IMR-90 (cell line): ENCODE measurements around the gene SPNS2.

ENCODE experiments used
- MAFK ChIP-seq: IDR thresholded peaks from 2 replicates; pipeline ENCODE4 v1.6.1; 2012; ENCODE audit warnings: low read depth, low read length, improper control_type of control experiment
- RFX5 ChIP-seq: IDR thresholded peaks from 2 replicates; pipeline ENCODE4 v1.8.0; 2012; ENCODE audit warnings: low read depth, mild to moderate bottlenecking, low read length, moderate library complexity
- TF ChIP-seq, protein P1 (sequence below): conservative IDR thresholded peaks from 2 replicates; pipeline ENCODE4 v1.5.1; 2012; ENCODE audit warnings: mild to moderate bottlenecking, low read depth, low read length, improper control_type of control experiment

DNA sequence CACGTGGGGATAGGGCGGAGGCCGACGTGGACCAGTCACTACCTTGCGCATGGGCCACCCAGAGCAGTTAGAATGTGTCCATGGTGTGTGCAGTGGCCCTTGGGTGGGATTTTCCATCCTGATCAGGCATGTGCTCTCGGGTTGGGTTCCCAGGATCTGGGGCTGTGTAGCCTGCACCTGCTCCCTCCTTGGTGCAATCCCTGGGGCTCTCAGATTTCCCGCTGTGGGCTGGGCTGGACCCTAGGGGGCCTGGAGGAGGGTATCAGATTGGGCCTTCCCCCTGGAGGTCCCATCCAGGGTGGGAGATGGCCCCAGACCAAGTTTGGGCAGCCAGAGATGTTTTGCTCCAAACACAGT is 86.9 kb downstream of the SPNS2 start:
- TF ChIP-seq MAFK (no peak), RFX5 (no peak)
- TF ChIP-seq, protein P1, sequence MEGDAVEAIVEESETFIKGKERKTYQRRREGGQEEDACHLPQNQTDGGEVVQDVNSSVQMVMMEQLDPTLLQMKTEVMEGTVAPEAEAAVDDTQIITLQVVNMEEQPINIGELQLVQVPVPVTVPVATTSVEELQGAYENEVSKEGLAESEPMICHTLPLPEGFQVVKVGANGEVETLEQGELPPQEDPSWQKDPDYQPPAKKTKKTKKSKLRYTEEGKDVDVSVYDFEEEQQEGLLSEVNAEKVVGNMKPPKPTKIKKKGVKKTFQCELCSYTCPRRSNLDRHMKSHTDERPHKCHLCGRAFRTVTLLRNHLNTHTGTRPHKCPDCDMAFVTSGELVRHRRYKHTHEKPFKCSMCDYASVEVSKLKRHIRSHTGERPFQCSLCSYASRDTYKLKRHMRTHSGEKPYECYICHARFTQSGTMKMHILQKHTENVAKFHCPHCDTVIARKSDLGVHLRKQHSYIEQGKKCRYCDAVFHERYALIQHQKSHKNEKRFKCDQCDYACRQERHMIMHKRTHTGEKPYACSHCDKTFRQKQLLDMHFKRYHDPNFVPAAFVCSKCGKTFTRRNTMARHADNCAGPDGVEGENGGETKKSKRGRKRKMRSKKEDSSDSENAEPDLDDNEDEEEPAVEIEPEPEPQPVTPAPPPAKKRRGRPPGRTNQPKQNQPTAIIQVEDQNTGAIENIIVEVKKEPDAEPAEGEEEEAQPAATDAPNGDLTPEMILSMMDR, result no peak
